Measurements from ENCODE around the gene KLK14.

The KLK14 gene

GRCh38 chr19:51031880-51032225 is 50.8 kb downstream of the KLK14 start:
- DNase-seq, result no peak

- DNase-seq, result no peak
Measured at GRCh38 chr19:51031220-51031879, 51.3 kb downstream of the KLK14 start.

- DNase-seq, result no peak
Measured at GRCh38 chr19:51030631-51031030, 52.1 kb downstream of the KLK14 start.

DNA sequence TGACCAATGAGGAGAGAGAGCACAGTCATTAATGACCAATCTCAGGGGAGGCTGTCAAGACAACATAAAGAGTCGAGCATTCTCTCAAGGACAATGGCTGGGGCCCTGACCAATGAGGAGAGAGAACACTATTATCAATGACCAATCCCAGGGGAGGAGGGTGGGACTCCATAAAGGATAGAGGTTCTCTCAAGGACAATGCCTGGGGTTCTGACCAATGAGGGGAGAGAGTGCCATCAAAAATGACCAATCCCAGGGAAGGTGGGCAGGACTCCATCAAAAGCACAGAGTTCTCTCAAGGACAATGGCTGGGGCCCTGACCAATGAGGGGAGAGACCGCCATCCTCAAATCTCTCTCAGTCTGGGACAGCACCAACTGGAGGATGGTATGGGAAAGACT is 53.0 kb downstream of the KLK14 start:
- no peak for DNase-seq

Measured in kidney glomerular epithelial cell (primary cell).